ENCODE results near the gene CHST8. TPM values are rescaled to one million over a fixed set of nuclear protein-coding genes. Genes with fewer than 3 reads are reported as not detected.

CHST8 gene
- total and polyA plus RNA-seq, 2 experiments from 2014 or later = 9.3 to 38.2 TPM

DNA sequence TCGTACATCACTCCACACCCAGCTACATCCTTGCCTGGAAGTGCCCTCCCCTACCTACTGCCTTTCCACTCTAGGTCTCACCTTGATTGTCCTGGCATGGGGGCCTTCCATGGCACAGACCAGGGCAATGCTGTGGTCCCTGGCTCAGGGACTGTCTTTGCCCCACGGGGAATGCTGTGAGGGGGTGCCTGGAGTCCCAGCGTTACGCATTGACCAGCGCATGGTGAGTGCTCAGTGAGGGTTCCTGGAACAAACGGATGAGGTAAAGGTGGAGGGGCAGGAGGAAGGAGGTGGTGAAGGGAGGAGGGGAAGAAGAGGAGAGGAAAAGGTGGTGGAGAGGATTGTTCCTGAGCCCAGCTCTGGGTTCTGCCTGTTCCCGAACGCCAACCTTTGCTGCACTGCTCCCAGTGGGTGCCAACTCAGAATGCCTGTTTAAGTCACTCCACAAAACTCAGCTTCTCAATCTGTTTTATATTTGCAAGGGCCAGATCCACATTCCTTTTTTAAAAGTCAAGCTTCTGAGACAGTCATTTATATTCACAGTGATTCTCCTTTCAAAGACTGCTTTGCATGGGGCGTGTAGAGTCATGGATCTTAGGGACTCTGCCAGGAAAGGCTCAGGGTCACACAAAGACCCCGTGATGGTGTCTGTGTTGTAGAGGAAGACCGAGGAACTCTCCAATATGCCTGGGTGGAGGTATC lies 40.8 kb downstream of the CHST8 start:
- Mint-ChIP-seq H3K27me3 (ENCODE audit: insufficient read depth, low read depth, poor library complexity) (no peaks in the 10 kb centered on the region), H3K27ac (peak overlapping the region; percentile 58)
- peak; percentile 31; the same call in 1 of the 3 replicates for ATAC-seq

More for the DNA sequence above, 40.8 kb downstream of the CHST8 start:
- H3K4me2 ChIP-seq = no peak overlapping the region; the same call in 1 of the 2 replicates
- no peaks in the 10 kb centered on the region for H3F3A ChIP-seq (replicated peaks; ENCODE audit: low read depth)
- H4K20me1 ChIP-seq (replicated peaks; ENCODE audit: insufficient read depth) = no peaks in the 10 kb centered on the region; the same call in 1 of the 2 replicates
- peaks cover 9% of the 10 kb centered on the region; the same call in 1 of the 2 replicates for H3K79me2 ChIP-seq (replicated peaks; ENCODE audit: insufficient read depth)
- no peaks in the 10 kb centered on the region for H3K9me2 ChIP-seq (ENCODE audit: insufficient read depth)
- H3K36me3 ChIP-seq (ENCODE audit: insufficient read depth) = no peaks in the 10 kb centered on the region
- H3K4me3 Mint-ChIP-seq = no peak overlapping the region
- H3K4me1 ChIP-seq (ENCODE audit: insufficient read depth) = no peaks in the 10 kb centered on the region
- DNase-seq (ENCODE audit: low spot score) = no peak
- no peak overlapping the region for H2AFZ ChIP-seq
- H3K9me3 Mint-ChIP-seq = no peaks in the 10 kb centered on the region
- no peaks in the 10 kb centered on the region for H3K27me3 ChIP-seq (ENCODE audit: insufficient read depth)
- no peak overlapping the region for H3K27ac ChIP-seq (ENCODE audit: low read depth)
- no peaks in the 10 kb centered on the region; the same call in 2 of the 3 replicates for H3K36me3 Mint-ChIP-seq (ENCODE audit: low read depth)
- no peak overlapping the region for H3K4me3 ChIP-seq
- TF ChIP-seq ZNF114 (CRISPR knock-in tag; IDR thresholded peaks at IDR 0.05) (no peak), ZNF462 (CRISPR knock-in tag; IDR thresholded peaks at IDR 0.05) (no peak), NANOG (IDR thresholded peaks at IDR 0.05; ENCODE audit: borderline replicate concordance) (no peak), EZH2 (IDR thresholded peaks at IDR 0.05; ENCODE audit: low read depth, unreplicated experiment) (no peak), STAT1 (IDR thresholded peaks at IDR 0.05; ENCODE audit: unreplicated experiment) (no peak), CREB1 (CRISPR knock-in tag; IDR thresholded peaks at IDR 0.05; ENCODE audit: low read depth) (no peak), REST (IDR thresholded peaks at IDR 0.05; ENCODE audit: unreplicated experiment) (no peak), JUNB (IDR thresholded peaks at IDR 0.05; ENCODE audit: unreplicated experiment) (no peak), EZH2phosphoT487 (IDR thresholded peaks at IDR 0.05; ENCODE audit: unreplicated experiment) (no peak), ZNF331 (CRISPR knock-in tag; IDR thresholded peaks at IDR 0.05; ENCODE audit: low read depth) (no peak), POLR2AphosphoS5 (IDR thresholded peaks at IDR 0.05; ENCODE audit: low read depth) (no peak)
- TF ChIP-seq, protein P1, sequence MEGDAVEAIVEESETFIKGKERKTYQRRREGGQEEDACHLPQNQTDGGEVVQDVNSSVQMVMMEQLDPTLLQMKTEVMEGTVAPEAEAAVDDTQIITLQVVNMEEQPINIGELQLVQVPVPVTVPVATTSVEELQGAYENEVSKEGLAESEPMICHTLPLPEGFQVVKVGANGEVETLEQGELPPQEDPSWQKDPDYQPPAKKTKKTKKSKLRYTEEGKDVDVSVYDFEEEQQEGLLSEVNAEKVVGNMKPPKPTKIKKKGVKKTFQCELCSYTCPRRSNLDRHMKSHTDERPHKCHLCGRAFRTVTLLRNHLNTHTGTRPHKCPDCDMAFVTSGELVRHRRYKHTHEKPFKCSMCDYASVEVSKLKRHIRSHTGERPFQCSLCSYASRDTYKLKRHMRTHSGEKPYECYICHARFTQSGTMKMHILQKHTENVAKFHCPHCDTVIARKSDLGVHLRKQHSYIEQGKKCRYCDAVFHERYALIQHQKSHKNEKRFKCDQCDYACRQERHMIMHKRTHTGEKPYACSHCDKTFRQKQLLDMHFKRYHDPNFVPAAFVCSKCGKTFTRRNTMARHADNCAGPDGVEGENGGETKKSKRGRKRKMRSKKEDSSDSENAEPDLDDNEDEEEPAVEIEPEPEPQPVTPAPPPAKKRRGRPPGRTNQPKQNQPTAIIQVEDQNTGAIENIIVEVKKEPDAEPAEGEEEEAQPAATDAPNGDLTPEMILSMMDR (conservative IDR thresholded peaks at IDR 0.05; ENCODE audit: low read depth in 2 of 2) = no peak
- TF ChIP-seq, protein P2, sequence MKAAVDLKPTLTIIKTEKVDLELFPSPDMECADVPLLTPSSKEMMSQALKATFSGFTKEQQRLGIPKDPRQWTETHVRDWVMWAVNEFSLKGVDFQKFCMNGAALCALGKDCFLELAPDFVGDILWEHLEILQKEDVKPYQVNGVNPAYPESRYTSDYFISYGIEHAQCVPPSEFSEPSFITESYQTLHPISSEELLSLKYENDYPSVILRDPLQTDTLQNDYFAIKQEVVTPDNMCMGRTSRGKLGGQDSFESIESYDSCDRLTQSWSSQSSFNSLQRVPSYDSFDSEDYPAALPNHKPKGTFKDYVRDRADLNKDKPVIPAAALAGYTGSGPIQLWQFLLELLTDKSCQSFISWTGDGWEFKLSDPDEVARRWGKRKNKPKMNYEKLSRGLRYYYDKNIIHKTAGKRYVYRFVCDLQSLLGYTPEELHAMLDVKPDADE (IDR thresholded peaks at IDR 0.05) = no peak
- H3K4me1 Mint-ChIP-seq = peaks cover 19% of the 10 kb centered on the region

All from GM23338 (cell line).